Measurements from ENCODE around the gene BTBD16.

BTBD16 gene

GRCh38 chr10:122352817-122353525, 81.9 kb downstream of the BTBD16 start:
- H3K4me3 ChIP-seq (ENCODE audit: low read length), result no peak overlapping the region
- no peak for DNase-seq (ENCODE audit: low read depth, low spot score)

GRCh38 chr10:122354383-122354782, 83.3 kb downstream of the BTBD16 start:
- DNase-seq (ENCODE audit: low read depth, low spot score), result no peak
- no peak overlapping the region for H3K4me3 ChIP-seq (ENCODE audit: low read length)

- no peak for DNase-seq (ENCODE audit: low read depth, low spot score)
- H3K4me3 ChIP-seq (ENCODE audit: low read length), result no peak overlapping the region
These were observed 86.6 kb downstream of the BTBD16 start for GRCh38 chr10:122357685-122358084.

GRCh38 chr10:122359621-122360020, 88.5 kb downstream of the BTBD16 start:
- no peak for DNase-seq (ENCODE audit: low read depth, low spot score)
- no peak overlapping the region for H3K4me3 ChIP-seq (ENCODE audit: low read length)

GRCh38 chr10:122361046-122361445, 90.0 kb downstream of the BTBD16 start:
- no peak overlapping the region for H3K4me3 ChIP-seq (ENCODE audit: low read length)
- DNase-seq (ENCODE audit: low read depth, low spot score), result no peak

- DNase-seq (ENCODE audit: low read depth, low spot score), result no peak
- H3K4me3 ChIP-seq (ENCODE audit: low read length), result no peak overlapping the region
These were observed 91.0 kb downstream of the BTBD16 start for GRCh38 chr10:122362031-122362592.

- no peak overlapping the region for H3K4me3 ChIP-seq (ENCODE audit: low read length)
- no peak for DNase-seq (ENCODE audit: low read depth, low spot score)
These were observed 91.5 kb downstream of the BTBD16 start for GRCh38 chr10:122362621-122363020.

- no peak overlapping the region for H3K4me3 ChIP-seq (ENCODE audit: low read length)
- no peak for DNase-seq (ENCODE audit: low read depth, low spot score)
These were observed 92.2 kb downstream of the BTBD16 start for GRCh38 chr10:122363311-122363710.

- DNase-seq (ENCODE audit: low read depth, low spot score), result no peak
- no peak overlapping the region for H3K4me3 ChIP-seq (ENCODE audit: low read length)
These were observed 92.8 kb downstream of the BTBD16 start for GRCh38 chr10:122363722-122364463.

GRCh38 chr10:122368502-122369254, 97.6 kb downstream of the BTBD16 start:
- no peak for DNase-seq (ENCODE audit: low read depth, low spot score)
- H3K4me3 ChIP-seq (ENCODE audit: low read length), result no peak overlapping the region

GRCh38 chr10:122373108-122373507, 102.0 kb downstream of the BTBD16 start:
- no peak for DNase-seq (ENCODE audit: low read depth, low spot score)
- H3K4me3 ChIP-seq (ENCODE audit: low read length), result no peak overlapping the region

GRCh38 chr10:122373721-122374120, 102.6 kb downstream of the BTBD16 start:
- no peak for DNase-seq (ENCODE audit: low read depth, low spot score)
- peak overlapping the region; percentile 45 for H3K4me3 ChIP-seq (ENCODE audit: low read length)

GRCh38 chr10:122374237-122374858, 103.3 kb downstream of the BTBD16 start, which contains the start of gene PLEKHA1:
PLEKHA1 (plus strand) TSS chr10:122374708; CDS start chr10:122393201, 18,493 bp downstream.
- peak within 1 kb of the TSS; percentile 81 for H3K4me3 ChIP-seq (ENCODE audit: low read length)
- peak; percentile 88 for DNase-seq (ENCODE audit: low read depth, low spot score)

GRCh38 chr10:122374859-122375678, 104.0 kb downstream of the BTBD16 start:
- H3K4me3 ChIP-seq (ENCODE audit: low read length), result peak overlapping the region; percentile 81
- DNase-seq (ENCODE audit: low read depth, low spot score), result peak; percentile 38

- no peak for DNase-seq (ENCODE audit: low read depth, low spot score)
- H3K4me3 ChIP-seq (ENCODE audit: low read length), result peak overlapping the region; percentile 81
These were observed 104.6 kb downstream of the BTBD16 start for GRCh38 chr10:122375679-122376160.

- DNase-seq (ENCODE audit: low read depth, low spot score), result no peak
- peak overlapping the region; percentile 81 for H3K4me3 ChIP-seq (ENCODE audit: low read length)
These were observed 105.4 kb downstream of the BTBD16 start for GRCh38 chr10:122376364-122376961.

GRCh38 chr10:122379041-122379440, 107.9 kb downstream of the BTBD16 start:
- peak; percentile 88 for DNase-seq (ENCODE audit: low read depth, low spot score)
- H3K4me3 ChIP-seq (ENCODE audit: low read length), result peak overlapping the region; percentile 16

- DNase-seq (ENCODE audit: low read depth, low spot score), result no peak
- peak overlapping the region; percentile 16 for H3K4me3 ChIP-seq (ENCODE audit: low read length)
These were observed 108.4 kb downstream of the BTBD16 start for GRCh38 chr10:122379537-122379936.
